Neuronal stem cell (in vitro differentiated cells): ENCODE results near the gene LRRC49.

Experiments
- DNase-seq: peaks from one replicate; pipeline ENCODE4 v3.0.0-alpha.2; 2013; ENCODE audit warnings: low spot score
- H2AFZ ChIP-seq: one replicate; pipeline ENCODE4 v1.6.1; 2013; ENCODE audit warnings: mild to moderate bottlenecking, low read length, inconsistent platforms
- H2AK5ac ChIP-seq: 2 replicates; pipeline ENCODE4 v1.6.1; 2013; ENCODE audit warnings: low read depth, mild to moderate bottlenecking, inconsistent platforms, low read length, moderate library complexity, mixed read lengths
- H2BK120ac ChIP-seq: 2 replicates; pipeline ENCODE4 v1.6.1; 2013; ENCODE audit warnings: low read depth, mild to moderate bottlenecking, inconsistent platforms, low read length, moderate library complexity, mixed read lengths
- H2BK12ac ChIP-seq: one replicate; pipeline ENCODE4 v1.6.1; 2013; ENCODE audit warnings: low read length, inconsistent platforms
- H2BK15ac ChIP-seq: 2 replicates; pipeline ENCODE4 v1.6.1; 2013; ENCODE audit warnings: mild to moderate bottlenecking, low read length, inconsistent platforms, mixed read lengths
- H2BK5ac ChIP-seq: one replicate; pipeline ENCODE4 v1.6.1; 2013; ENCODE audit warnings: inconsistent platforms, mild to moderate bottlenecking, low read length, moderate library complexity
- H3K14ac ChIP-seq: one replicate; pipeline ENCODE4 v1.6.1; 2013; ENCODE audit warnings: low read length, inconsistent platforms
- H3K18ac ChIP-seq: 2 replicates; pipeline ENCODE4 v1.6.1; 2013; ENCODE audit warnings: low read length, inconsistent platforms
- H3K23ac ChIP-seq: 2 replicates; pipeline ENCODE4 v1.6.1; 2013; ENCODE audit warnings: low read depth, mild to moderate bottlenecking, mixed read lengths, low read length, inconsistent platforms; ENCODE audit not compliant: poor library complexity
- H3K27ac ChIP-seq: replicated peaks from 3 replicates; pipeline ENCODE4 v1.5.1; 2013; ENCODE audit warnings: low read length, inconsistent platforms
- H3K27me3 ChIP-seq, 3 experiments: 2 replicates each; pipeline ENCODE4 v1.6.1; 2013; ENCODE audit warnings: low read length in 3 of 3, mild to moderate bottlenecking in 2 of 3, inconsistent platforms in 1 of 3, low read depth in 1 of 3, mixed read lengths in 1 of 3, moderate library complexity in 1 of 3; ENCODE audit not compliant: control insufficient read depth in 3 of 3, insufficient read depth in 3 of 3
- H3K36me3 ChIP-seq, 2 donors: replicated peaks in 1 of 2; 2 replicates each; pipeline ENCODE4 v1.6.1; 2013; ENCODE audit warnings: low read length in 2 of 2; ENCODE audit not compliant: control insufficient read depth in 2 of 2, insufficient read depth in 2 of 2
- H3K4ac ChIP-seq: 2 replicates; pipeline ENCODE4 v1.6.1; 2013; ENCODE audit warnings: inconsistent platforms, mild to moderate bottlenecking, low read length, moderate library complexity
- H3K4me1 ChIP-seq, 2 donors: 1 replicate in 1 of 2; 2 replicates in 1 of 2; pipeline ENCODE4 v1.6.1; 2013; ENCODE audit warnings: low read length in 2 of 2, low read depth in 1 of 2; ENCODE audit not compliant: control insufficient read depth in 2 of 2, insufficient read depth in 1 of 2
- H3K4me2 ChIP-seq: one replicate; pipeline ENCODE4 v1.6.1; 2013; ENCODE audit warnings: mild to moderate bottlenecking, low read length, inconsistent platforms; ENCODE audit not compliant: insufficient read depth, poor library complexity, severe bottlenecking
- H3K4me3 ChIP-seq, 2 donors: 2 replicates each; pipeline ENCODE4 v1.5.1; 2013; ENCODE audit warnings: low read length in 2 of 2, mild to moderate bottlenecking in 2 of 2, inconsistent platforms in 1 of 2, moderate library complexity in 1 of 2
- H3K79me1 ChIP-seq: one replicate; pipeline ENCODE4 v1.6.1; 2013; ENCODE audit warnings: low read depth, mild to moderate bottlenecking, inconsistent platforms, low read length, moderate library complexity
- H3K9ac ChIP-seq: one replicate; pipeline ENCODE4 v1.6.1; 2013; ENCODE audit warnings: mild to moderate bottlenecking, low read depth, low read length, inconsistent platforms; ENCODE audit not compliant: poor library complexity
- H3K9me3 ChIP-seq, 2 donors: replicated peaks in 1 of 2; 2 replicates each; pipeline versions ENCODE3 to v1.6.1; 2013; ENCODE audit warnings: low read length in 2 of 2, mild to moderate bottlenecking in 2 of 2, inconsistent platforms in 1 of 2, low read depth in 1 of 2, mixed read lengths in 1 of 2, moderate library complexity in 1 of 2; ENCODE audit not compliant: control insufficient read depth in 2 of 2, insufficient read depth in 1 of 2
- H4K8ac ChIP-seq: one replicate; pipeline ENCODE4 v1.6.1; 2013; ENCODE audit warnings: low read depth, mild to moderate bottlenecking, inconsistent platforms, low read length, moderate library complexity
- H4K91ac ChIP-seq: one replicate; pipeline ENCODE4 v1.6.1; 2013; ENCODE audit warnings: low read length, low read depth, mild to moderate bottlenecking, inconsistent platforms; ENCODE audit not compliant: poor library complexity
- WGBS, 2 donors: extraction: QIAGEN DNeasy Blood & Tissue Kit; methylation state at CpG; one replicate each; pipeline ENCODE4 v1.1.7; 2013; ENCODE audit warnings: missing lambda C conversion rate in 2 of 2, mixed read lengths in 1 of 2; ENCODE audit not compliant: insufficient read length in 2 of 2, insufficient replicate concordance in 1 of 2; ENCODE audit errors: extremely low coverage in 2 of 2; 5-methylcytosine and 5-hydroxymethylcytosine counted together

Gene LRRC49

DNA sequence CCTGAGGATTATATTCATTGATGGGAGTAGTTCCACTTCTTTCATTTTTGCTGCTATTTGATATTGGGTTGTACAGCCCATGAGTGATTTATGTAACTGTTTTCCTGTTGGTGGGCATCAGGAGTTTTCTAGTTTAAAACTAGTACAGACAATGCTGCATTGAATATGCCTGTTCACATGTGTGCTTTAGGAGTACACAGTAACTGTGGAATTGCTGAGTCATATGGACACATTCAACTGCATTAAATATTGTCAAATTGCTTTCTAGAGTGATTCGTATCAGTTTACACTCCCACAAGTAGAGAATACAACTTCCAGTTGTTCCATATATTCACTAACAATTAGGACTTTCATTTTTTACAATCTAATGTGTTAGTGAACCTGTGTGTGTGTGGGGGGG is 162.8 kb downstream of the LRRC49 start:
- Histone ChIP-seq H3K14ac (no peak overlapping the region), H3K4me3 (no peak overlapping the region), H3K79me1 (no peaks in the 10 kb centered on the region), H3K4ac (no peak overlapping the region), H4K91ac (no peak overlapping the region), H2AFZ (no peak overlapping the region), H3K4me1 (no peaks in the 10 kb centered on the region), H2BK5ac (no peak overlapping the region), H3K36me3 (no peaks in the 10 kb centered on the region), H2BK12ac (no peak overlapping the region), H2AK5ac (no peak overlapping the region), H3K9me3 (peaks cover 0 to 9% of the 10 kb centered on the region in 2 donors), H3K23ac (no peak overlapping the region), H3K9ac (no peak overlapping the region), H2BK120ac (no peak overlapping the region), H3K27me3 (no peaks in the 10 kb centered on the region), H4K8ac (no peak overlapping the region), H3K4me2 (no peak overlapping the region), H3K27ac (no peak overlapping the region), H3K18ac (no peak overlapping the region), H2BK15ac (no peak overlapping the region)
- no peak for DNase-seq
- no CpG with 5 or more reads among the region's 1 CpG for WGBS, 2 donors

DNA sequence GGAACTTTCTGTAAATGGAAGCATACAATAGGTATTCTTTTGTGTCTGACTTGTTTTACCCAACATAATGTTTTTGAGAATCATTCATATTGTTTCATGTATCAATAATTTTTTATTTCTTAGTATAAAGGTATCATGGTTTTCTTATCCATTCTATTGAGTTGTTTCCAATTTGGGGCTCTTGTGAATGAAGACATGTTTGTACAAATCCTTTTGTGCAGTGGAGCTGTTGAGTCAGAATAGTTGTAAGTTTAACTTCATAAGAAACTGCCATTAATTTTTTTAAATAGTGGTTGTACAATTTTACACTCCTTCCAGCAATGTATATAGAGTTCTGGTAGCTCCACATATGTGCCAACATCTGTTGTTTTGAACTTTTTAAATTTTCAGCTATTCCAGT is 163.5 kb downstream of the LRRC49 start:
- H3K9me3 ChIP-seq, result peaks cover 0 to 8% of the 10 kb centered on the region in 2 donors
- no peak overlapping the region for H3K4me3 ChIP-seq
- no peaks in the 10 kb centered on the region for H3K27me3 ChIP-seq
- H3K79me1 ChIP-seq, result no peaks in the 10 kb centered on the region
- H2AFZ ChIP-seq, result no peak overlapping the region
- H3K4me1 ChIP-seq, result no peaks in the 10 kb centered on the region
- no peak overlapping the region for H3K9ac ChIP-seq
- H2BK120ac ChIP-seq, result no peak overlapping the region
- no peak for DNase-seq
- no peak overlapping the region for H2BK15ac ChIP-seq
- H3K14ac ChIP-seq, result no peak overlapping the region
- no peak overlapping the region for H4K91ac ChIP-seq
- H3K4ac ChIP-seq, result no peak overlapping the region
- H2BK5ac ChIP-seq, result no peak overlapping the region
- no peak overlapping the region for H3K18ac ChIP-seq
- no peak overlapping the region for H2BK12ac ChIP-seq
- H3K23ac ChIP-seq, result no peak overlapping the region
- H3K36me3 ChIP-seq, result no peaks in the 10 kb centered on the region
- H3K27ac ChIP-seq, result no peak overlapping the region
- H3K4me2 ChIP-seq, result no peak overlapping the region
- no peak overlapping the region for H4K8ac ChIP-seq
- H2AK5ac ChIP-seq, result no peak overlapping the region

DNA sequence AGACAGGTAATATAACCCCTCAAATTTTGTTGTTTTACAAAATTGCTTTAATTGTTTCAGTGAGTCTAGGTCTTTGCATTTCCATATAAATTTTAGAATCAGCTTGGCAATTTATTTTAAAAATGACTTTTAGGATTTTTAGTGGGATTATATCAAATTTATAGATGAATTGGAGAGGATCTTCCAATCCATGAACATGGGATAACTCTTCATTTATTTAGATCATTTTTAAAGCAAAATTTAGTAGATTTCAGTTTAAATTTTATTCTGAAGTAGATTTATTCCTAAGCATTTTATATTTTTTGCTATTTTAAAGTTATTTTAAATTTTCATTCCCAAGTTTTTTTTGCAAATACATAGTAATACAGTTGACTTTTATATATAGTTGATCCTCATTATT is 164.5 kb downstream of the LRRC49 start:
- H4K91ac ChIP-seq, result no peak overlapping the region
- no peak overlapping the region for H2BK15ac ChIP-seq
- H3K27ac ChIP-seq, result no peak overlapping the region
- no peak overlapping the region for H2BK12ac ChIP-seq
- no peak overlapping the region for H3K4ac ChIP-seq
- no peak overlapping the region for H3K9ac ChIP-seq
- H2BK5ac ChIP-seq, result no peak overlapping the region
- no peaks in the 10 kb centered on the region for H3K4me1 ChIP-seq
- DNase-seq, result no peak
- H3K18ac ChIP-seq, result no peak overlapping the region
- H3K23ac ChIP-seq, result no peak overlapping the region
- no peaks in the 10 kb centered on the region for H3K36me3 ChIP-seq
- H3K27me3 ChIP-seq, result no peaks in the 10 kb centered on the region
- no peak overlapping the region for H2AFZ ChIP-seq
- H2AK5ac ChIP-seq, result no peak overlapping the region
- no peaks in the 10 kb centered on the region for H3K79me1 ChIP-seq
- H4K8ac ChIP-seq, result no peak overlapping the region
- no peak overlapping the region for H2BK120ac ChIP-seq
- no peak overlapping the region for H3K4me2 ChIP-seq
- peaks cover 0 to 8% of the 10 kb centered on the region in 2 donors for H3K9me3 ChIP-seq
- H3K14ac ChIP-seq, result no peak overlapping the region
- no peak overlapping the region for H3K4me3 ChIP-seq

DNA sequence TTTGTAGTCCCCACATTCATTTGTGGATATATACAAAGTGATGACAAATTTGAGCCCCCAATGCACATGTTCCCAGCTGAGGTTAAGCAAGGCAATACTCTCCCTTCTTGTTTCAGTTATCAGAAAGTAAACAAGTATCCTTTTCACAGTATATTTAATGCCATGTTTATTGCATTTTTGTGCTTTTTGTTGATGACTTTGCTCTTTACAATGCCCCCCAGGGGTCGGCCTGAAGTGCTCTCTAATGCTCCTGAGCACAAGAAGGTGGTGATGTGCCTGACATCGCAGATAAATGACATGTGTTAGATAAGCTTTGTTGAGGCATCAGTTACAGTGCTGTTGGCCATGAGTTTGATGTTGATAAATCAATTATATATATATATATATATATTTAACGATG is 165.0 kb downstream of the LRRC49 start:
- no peak for DNase-seq
- H2BK120ac ChIP-seq, result no peak overlapping the region
- H4K8ac ChIP-seq, result no peak overlapping the region
- no peak overlapping the region for H3K9ac ChIP-seq
- no peak overlapping the region for H3K14ac ChIP-seq
- no peak overlapping the region for H3K4ac ChIP-seq
- H2BK12ac ChIP-seq, result no peak overlapping the region
- no peak overlapping the region for H2BK15ac ChIP-seq
- H3K27ac ChIP-seq, result no peak overlapping the region
- H4K91ac ChIP-seq, result no peak overlapping the region
- no peak overlapping the region for H3K4me2 ChIP-seq
- no peaks in the 10 kb centered on the region for H3K27me3 ChIP-seq
- H3K4me3 ChIP-seq, result no peak overlapping the region
- H2AK5ac ChIP-seq, result no peak overlapping the region
- no CpG with 5 or more reads among the region's 3 CpGs for WGBS, 2 donors
- H2AFZ ChIP-seq, result no peak overlapping the region
- no peak overlapping the region for H2BK5ac ChIP-seq
- H3K36me3 ChIP-seq, result no peaks in the 10 kb centered on the region
- H3K23ac ChIP-seq, result no peak overlapping the region
- H3K18ac ChIP-seq, result no peak overlapping the region
- H3K4me1 ChIP-seq, result no peaks in the 10 kb centered on the region
- no peaks in the 10 kb centered on the region for H3K79me1 ChIP-seq
- H3K9me3 ChIP-seq, result peaks cover 0 to 6% of the 10 kb centered on the region in 2 donors
